IMR-90 (cell line): ENCODE measurements around the gene AZIN2. TPM values are rescaled to one million over a fixed set of nuclear protein-coding genes. Genes with fewer than 3 reads are reported as not detected.
"Not testable (repeated sequence)": the region's sequence is repeated elsewhere in the genome, so short reads cannot be mapped to it uniquely, and the experiment has no call there.

Experiments
- ATAC-seq: fragments of 200-7000 bp; cut with Tn5 transposase; 2 replicates; pipeline ENCODE4 v1.9.1; 2020; ENCODE audit warnings: low read depth, mild to moderate bottlenecking, moderate library complexity
- BruUV-seq: library from RNA; stranded (reverse); fragments of 400-500 nt; replicated peaks from 2 replicates; lab custom pipeline; 2021; lab: Mats Ljungman, UMichigan
- CTCF ChIA-PET: fragments of 300-600 bp; formaldehyde crosslinking; extraction: SDS; loops from one replicate; lab custom pipeline; 2021; ENCODE audit warnings: antibody characterized with exemption; lab: Yijun Ruan, JAX
- POLR2A ChIA-PET: fragments of 300-600 bp; sonication (Branson Sonifier 250); formaldehyde crosslinking; loops from one replicate; lab custom pipeline; 2022; ENCODE audit warnings: antibody characterized with exemption; ENCODE audit not compliant: unreplicated experiment; lab: Charles Lee
- DNase-seq: peaks from one replicate; pipeline ENCODE4 v3.0.0; 2013
- H2AFZ ChIP-seq: replicated peaks from 2 replicates; pipeline ENCODE3; 2013; ENCODE audit warnings: low read length, mild to moderate bottlenecking; ENCODE audit not compliant: poor library complexity
- H2AK5ac ChIP-seq: 2 replicates; pipeline ENCODE4 v1.6.1; 2013; ENCODE audit warnings: low read depth, low read length, inconsistent platforms
- H2AK9ac ChIP-seq: replicated peaks from 2 replicates; pipeline ENCODE3; 2013; ENCODE audit warnings: mild to moderate bottlenecking, low read depth, low read length, moderate library complexity; ENCODE audit not compliant: poor library complexity
- H2BK120ac ChIP-seq: 2 replicates; pipeline ENCODE4 v1.6.1; 2013; ENCODE audit warnings: low read depth, low read length, inconsistent platforms
- H2BK15ac ChIP-seq: 3 replicates; pipeline ENCODE4 v1.6.1; 2013; ENCODE audit warnings: low read depth, low read length, inconsistent platforms
- H2BK20ac ChIP-seq: 2 replicates; pipeline ENCODE4 v1.6.1; 2013; ENCODE audit warnings: low read depth, mild to moderate bottlenecking, inconsistent platforms, low read length, moderate library complexity
- H2BK5ac ChIP-seq: 2 replicates; pipeline ENCODE4 v1.6.1; 2013; ENCODE audit warnings: mild to moderate bottlenecking, low read depth, low read length, inconsistent platforms; ENCODE audit not compliant: poor library complexity, severe bottlenecking
- H3K14ac ChIP-seq: replicated peaks from 2 replicates; pipeline ENCODE4 v1.6.1; 2013; ENCODE audit warnings: low read depth, low read length, inconsistent platforms
- H3K18ac ChIP-seq: 2 replicates; pipeline ENCODE4 v1.6.1; 2013; ENCODE audit warnings: low read depth, low read length, control low read depth
- H3K23ac ChIP-seq: 2 replicates; pipeline ENCODE4 v1.6.1; 2013; ENCODE audit warnings: low read depth, low read length, inconsistent platforms
- H3K27ac ChIP-seq: 2 replicates; pipeline ENCODE4 v1.5.1; 2013; ENCODE audit warnings: mild to moderate bottlenecking, control low read depth, low read length; ENCODE audit not compliant: insufficient read depth
- H3K27me3 ChIP-seq: 2 replicates; pipeline ENCODE4 v1.6.1; 2013; ENCODE audit warnings: low read length; ENCODE audit not compliant: control insufficient read depth, insufficient read depth
- H3K36me3 ChIP-seq: 2 replicates; pipeline ENCODE4 v1.6.1; 2013; ENCODE audit warnings: low read length, mixed read lengths; ENCODE audit not compliant: control insufficient read depth, insufficient read depth
- H3K4ac ChIP-seq: 2 replicates; pipeline ENCODE4 v1.6.1; 2013; ENCODE audit warnings: low read depth, low read length, inconsistent platforms
- H3K4me1 ChIP-seq: 2 replicates; pipeline ENCODE4 v1.6.1; 2013; ENCODE audit warnings: low read length, mixed read lengths; ENCODE audit not compliant: control insufficient read depth, insufficient read depth
- H3K4me2 ChIP-seq: 2 replicates; pipeline ENCODE4 v1.6.1; 2013; ENCODE audit warnings: low read depth, mild to moderate bottlenecking, control low read depth, low read length, moderate library complexity
- H3K4me3 ChIP-seq: 2 replicates; pipeline ENCODE4 v1.5.1; 2013; ENCODE audit warnings: low read depth, mild to moderate bottlenecking, control low read depth, low read length, moderate library complexity; ENCODE audit not compliant: insufficient read depth
- H3K56ac ChIP-seq: 2 replicates; pipeline ENCODE4 v1.6.1; 2013; ENCODE audit warnings: low read length, inconsistent platforms; ENCODE audit not compliant: insufficient read depth; ENCODE audit errors: extremely low read depth
- H3K79me1 ChIP-seq, 2 experiments: 2 replicates each; pipeline ENCODE4 v1.6.1; 2013; ENCODE audit warnings: low read length in 2 of 2, inconsistent platforms in 1 of 2, low read depth in 1 of 2
- H3K9ac ChIP-seq: 2 replicates; pipeline ENCODE4 v1.6.1; 2013; ENCODE audit warnings: low read depth, low read length, control low read depth
- H3K9me1 ChIP-seq: 2 replicates; pipeline ENCODE4 v1.6.1; 2013; ENCODE audit warnings: low read length, inconsistent platforms; ENCODE audit not compliant: insufficient read depth
- H3K9me3 ChIP-seq: 2 replicates; pipeline ENCODE4 v1.6.1; 2013; ENCODE audit warnings: low read length; ENCODE audit not compliant: control insufficient read depth, insufficient read depth
- H4K20me1 ChIP-seq: 2 replicates; pipeline ENCODE4 v1.6.1; 2013; ENCODE audit warnings: low read length, inconsistent platforms; ENCODE audit not compliant: insufficient read depth
- H4K5ac ChIP-seq: 2 replicates; pipeline ENCODE4 v1.6.1; 2013; ENCODE audit warnings: mild to moderate bottlenecking, low read depth, low read length, control low read depth
- H4K8ac ChIP-seq, 2 experiments: 2 replicates each; pipeline ENCODE4 v1.6.1; 2013; ENCODE audit warnings: low read depth in 2 of 2, low read length in 2 of 2, control low read depth in 1 of 2, inconsistent platforms in 1 of 2
- H4K91ac ChIP-seq: 2 replicates; pipeline ENCODE4 v1.6.1; 2013; ENCODE audit warnings: low read depth, low read length, inconsistent platforms; ENCODE audit not compliant: insufficient read depth
- WGBS, 2 experiments: methylation state at CpG; one replicate each; pipeline versions ENCODE4 v1.1.5 to v1.1.7; 2013; ENCODE audit warnings: missing lambda C conversion rate in 2 of 2; ENCODE audit not compliant: insufficient read length in 1 of 2; ENCODE audit errors: extremely low coverage in 2 of 2; 5-methylcytosine and 5-hydroxymethylcytosine counted together
- dilution Hi-C: fragments of 300-500 bp; cut with HindIII; formaldehyde crosslinking; loops from one replicate; pipeline ENCODE4 v1.14.3; 2018; ENCODE audit warnings: low sequenced_read_pairs; ENCODE audit not compliant: unreplicated experiment
- in situ Hi-C: fragments of 300-500 bp; cut with MboI; formaldehyde crosslinking; loops from 3 replicates; pipeline ENCODE4 v1.14.3; 2019; ENCODE audit warnings: low sequenced_read_pairs, inconsistent platforms, mixed read lengths
- intact Hi-C: fragments of 100-400 bp; cut with micrococcal nuclease; formaldehyde crosslinking; loops from 2 replicates; pipeline ENCODE4 v1.10.0; 2022
- polyA plus RNA-seq, 3 experiments: library from polyadenylated mRNA; depleted of rRNA; stranded (reverse); fragments of >200 nt; gene quantifications; 2 replicates each; pipeline ENCODE4 v1.2.3, GENCODE V29; 2012; ENCODE audit warnings: low replicate concordance in 1 of 3
- total RNA-seq: library from RNA; depleted of rRNA; stranded (reverse); fragments of >200 nt; gene quantifications from 2 replicates; pipeline ENCODE4 v1.2.3, GENCODE V29; 2012

The AZIN2 gene
- total and polyA plus RNA-seq, 2 of the 4 experiments (the other 2 are of a cell fraction): 4.7 to 8.9 TPM

- H3K14ac ChIP-seq, H3K9ac ChIP-seq, H3K9me3 ChIP-seq, H2AK5ac ChIP-seq, H4K91ac ChIP-seq, H2BK5ac ChIP-seq, H3K4me2 ChIP-seq, H2AK9ac ChIP-seq, BruUV-seq, H3K18ac ChIP-seq, H3K4ac ChIP-seq, POLR2A ChIA-PET, ATAC-seq, H2BK15ac ChIP-seq, H2BK20ac ChIP-seq, H3K56ac ChIP-seq, H3K27ac ChIP-seq, H4K20me1 ChIP-seq, H3K27me3 ChIP-seq, H2AFZ ChIP-seq, H3K4me1 ChIP-seq, H4K5ac ChIP-seq, DNase-seq, in situ Hi-C loops, H2BK120ac ChIP-seq, dilution Hi-C loops, H3K23ac ChIP-seq, H3K36me3 ChIP-seq, H4K8ac ChIP-seq, H3K4me3 ChIP-seq, H3K9me1 ChIP-seq: not testable (repeated sequence)
- no CpG with 5 or more reads among the region's 4 CpGs for WGBS, 2 experiments
- H3K79me1 ChIP-seq: peaks cover 19 to 22% of the 10 kb centered on the region in 2 experiments
- intact Hi-C loops: loop anchor here (5.0 kb wide), 1 partner anchor 333 kb away; no protein-coding TSS in a partner anchor
- CTCF ChIA-PET: interaction anchor here (0.8 to 1.2 kb wide), 3 partner anchors 9 to 31 kb away, joined by 3 to 4 read pairs (median 3); no protein-coding TSS in a partner anchor
These were observed 43.7 kb downstream of the AZIN2 start for GRCh38 chr1:33124647-33125046.
